T-helper 2 cell (primary cell): ENCODE results near the gene CLDN4.
"Not testable (repeated sequence)": the region's sequence is repeated elsewhere in the genome, so short reads cannot be mapped to it uniquely, and the experiment has no call there.

Experiments
- DNase-seq, 5 experiments: peaks; one replicate each; pipeline versions ENCODE4 v3.0.0 to v3.0.0-alpha.2; 2012 to 2022

The CLDN4 gene

DNA sequence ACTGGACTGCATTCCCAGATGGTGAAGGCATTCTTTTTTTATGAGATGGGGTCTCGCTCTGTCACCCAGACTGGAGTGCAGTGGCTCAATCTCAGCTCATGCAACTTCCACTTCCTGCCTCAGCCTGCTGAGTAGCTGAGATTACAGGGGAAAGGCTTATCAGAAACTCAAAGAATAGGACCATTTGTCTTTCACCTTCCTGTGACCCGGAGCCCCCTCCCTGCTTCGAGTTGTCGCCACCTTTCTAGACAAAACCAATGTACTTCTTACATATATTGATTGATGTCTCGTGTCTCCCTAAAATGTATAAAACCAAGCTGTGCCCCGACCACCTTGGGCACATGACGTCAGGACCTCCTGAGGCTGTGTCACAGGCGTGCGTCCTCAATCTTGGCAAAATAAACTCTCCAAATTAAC, 13.3 kb downstream of the CLDN4 start:
- no peak for DNase-seq

- no peak for DNase-seq
Measured at GRCh38 chr7:73844848-73845460, 14.2 kb downstream of the CLDN4 start.

- DNase-seq: not testable (repeated sequence)
Measured at GRCh38 chr7:73845701-73846195, 15.0 kb downstream of the CLDN4 start.

DNA sequence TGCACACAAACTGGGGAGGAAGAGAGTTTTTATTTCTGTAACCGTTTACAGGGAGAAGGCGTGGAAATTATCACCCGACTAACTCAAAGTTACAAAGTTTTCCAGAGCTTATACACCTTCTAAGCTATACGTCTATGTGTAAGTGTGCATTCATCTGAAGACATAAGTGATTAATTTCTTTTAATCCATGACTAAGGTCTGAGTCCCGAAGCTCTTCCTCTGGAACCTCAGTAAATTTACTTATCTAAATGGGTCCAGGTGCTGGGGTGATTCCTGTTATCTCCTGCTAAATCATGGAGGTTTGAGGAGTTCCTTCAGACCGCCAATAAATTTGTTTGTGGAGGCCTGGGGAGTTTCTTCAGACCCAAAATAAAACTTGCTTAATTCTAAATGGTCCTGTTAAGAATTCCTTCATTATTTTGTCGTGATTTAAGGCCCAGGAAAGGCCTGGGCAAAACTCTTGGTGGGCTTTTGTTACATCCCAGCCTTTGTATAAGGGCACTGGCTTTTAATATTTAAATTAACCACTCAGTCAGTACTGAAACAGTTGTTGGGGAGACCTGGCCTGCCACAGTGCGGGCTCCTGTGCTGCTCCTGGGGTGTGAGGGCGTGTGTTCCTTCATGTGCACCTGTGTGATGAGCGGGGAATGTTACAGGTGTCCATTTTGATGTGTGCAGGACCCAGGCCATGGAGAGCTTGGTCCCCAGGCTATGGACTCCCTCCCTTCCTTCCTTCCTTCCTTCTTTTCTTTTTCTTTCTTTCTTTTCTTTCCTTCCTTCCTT, 17.3 kb downstream of the CLDN4 start:
- no peak for DNase-seq

DNA sequence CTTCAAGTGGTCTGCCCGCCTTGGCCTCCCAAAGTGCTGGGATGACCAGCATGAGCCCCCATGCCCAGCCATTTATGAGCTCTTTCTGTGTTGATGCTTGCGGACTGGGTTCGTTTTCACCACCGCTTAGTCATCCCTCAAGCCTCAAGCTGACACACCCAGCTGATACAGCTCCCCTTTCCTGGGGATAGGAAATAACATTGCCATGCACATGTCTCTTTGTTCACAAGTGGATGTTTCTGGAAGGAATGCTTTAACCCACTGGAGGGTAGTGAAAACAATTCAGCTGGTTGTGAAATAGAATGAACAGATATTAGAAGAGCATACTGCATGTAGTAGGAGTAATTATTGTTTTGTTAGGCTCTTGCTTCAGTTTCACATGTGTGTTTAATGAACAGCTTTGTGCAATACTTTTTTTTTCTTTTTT, 20.0 kb downstream of the CLDN4 start:
- DNase-seq: peak in 1 of 5 experiments; percentile 52

DNA sequence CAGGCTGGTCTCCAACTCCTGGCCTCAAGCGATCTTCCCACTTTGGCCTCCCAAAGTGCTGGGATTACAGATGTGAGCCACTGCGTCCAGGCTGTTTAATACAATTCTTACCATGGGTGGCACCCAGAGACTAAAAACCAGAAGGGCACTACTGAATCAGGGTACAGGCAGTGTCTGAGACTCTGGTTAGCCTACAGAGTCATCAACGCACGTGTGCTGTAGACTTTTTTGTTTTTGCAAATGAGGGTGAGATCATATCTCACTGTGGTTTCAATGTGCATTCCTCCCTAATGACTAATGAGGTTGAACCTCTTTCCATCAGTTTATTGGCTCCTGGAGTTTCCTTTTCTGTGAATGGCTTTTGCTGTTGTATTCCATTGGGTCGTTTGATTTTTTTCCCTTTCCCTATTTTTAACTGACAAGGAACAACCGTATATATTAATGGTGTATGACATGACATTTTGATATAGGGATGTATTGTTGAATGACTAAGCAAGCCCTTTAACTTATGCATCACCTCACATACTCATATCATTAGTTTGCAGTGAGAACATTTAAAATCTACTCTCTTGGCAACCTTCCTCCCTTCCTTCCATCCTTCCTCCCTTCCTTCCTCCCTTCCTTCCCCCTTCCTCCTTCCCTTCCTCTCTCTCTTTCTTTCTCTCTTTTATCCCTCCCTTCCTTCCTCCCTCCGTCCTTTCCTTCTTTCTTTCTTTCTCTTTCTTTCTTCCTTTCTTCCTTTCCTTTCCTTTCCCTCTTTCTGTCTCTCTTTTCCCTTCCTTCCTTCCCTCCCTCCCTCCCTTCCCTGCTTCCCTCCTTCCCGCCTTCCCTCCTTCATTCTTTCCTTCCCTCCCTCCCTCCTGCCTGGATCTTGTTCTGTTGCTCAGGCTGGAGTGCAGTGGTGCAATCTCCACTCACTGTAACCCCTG, 20.9 kb downstream of the CLDN4 start:
- peak in 1 of 5 experiments; percentile 92 for DNase-seq

DNA sequence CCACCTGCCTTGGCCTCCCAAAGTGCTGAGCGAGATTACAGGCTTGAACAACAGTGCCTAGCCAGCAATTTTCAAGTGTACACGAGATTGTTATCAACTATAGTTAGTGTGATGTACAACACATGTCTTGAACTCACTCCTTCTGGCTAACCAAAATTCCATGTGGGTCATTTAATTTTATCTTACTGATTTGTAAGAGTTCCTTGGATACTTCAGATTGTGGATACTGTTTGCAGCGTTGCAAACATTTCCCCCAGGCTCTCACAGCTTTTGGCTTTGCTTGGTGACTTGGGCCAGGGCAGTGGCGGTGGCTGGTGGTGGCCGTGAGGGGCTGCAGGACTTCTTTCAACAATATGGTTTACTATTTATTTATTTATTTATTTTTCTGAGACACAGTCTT, 21.7 kb downstream of the CLDN4 start:
- DNase-seq: no peak

GRCh38 chr7:73856941-73857340, 26.1 kb downstream of the CLDN4 start:
- no peak for DNase-seq

DNA sequence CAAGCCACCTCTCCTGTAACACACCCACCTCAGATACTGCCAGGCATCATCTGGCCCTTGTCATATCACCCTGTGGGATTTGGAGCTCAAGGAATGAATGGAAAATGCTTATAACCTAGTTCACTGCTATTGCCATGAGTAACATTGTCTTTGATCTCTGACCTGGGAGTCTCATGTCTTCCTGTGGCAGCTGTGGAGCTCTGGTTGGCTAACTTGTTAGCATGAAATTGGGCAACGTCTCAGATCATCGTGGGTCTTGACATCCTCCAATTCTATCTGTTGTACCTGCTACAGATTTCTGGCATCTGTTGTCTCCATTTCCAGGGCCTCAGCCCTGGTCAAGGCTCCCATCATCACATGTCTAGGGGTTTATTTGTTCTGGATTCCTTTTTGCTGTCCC, 28.0 kb downstream of the CLDN4 start:
- no peak for DNase-seq

GRCh38 chr7:73860859-73861258, 30.1 kb downstream of the CLDN4 start, which contains the start of gene TMEM270:
TMEM270 (plus strand) TSS chr7:73861159; CDS start chr7:73861195, 36 bp downstream.
- DNase-seq: no peak

GRCh38 chr7:73861305-73861704, 30.5 kb downstream of the CLDN4 start:
- DNase-seq: no peak

- DNase-seq: no peak
Measured at GRCh38 chr7:73864981-73865711, 34.4 kb downstream of the CLDN4 start.

- no peak for DNase-seq
Measured at GRCh38 chr7:73865738-73866445, 35.1 kb downstream of the CLDN4 start.

- DNase-seq: no peak
Measured at GRCh38 chr7:73866446-73866767, 35.6 kb downstream of the CLDN4 start.

DNA sequence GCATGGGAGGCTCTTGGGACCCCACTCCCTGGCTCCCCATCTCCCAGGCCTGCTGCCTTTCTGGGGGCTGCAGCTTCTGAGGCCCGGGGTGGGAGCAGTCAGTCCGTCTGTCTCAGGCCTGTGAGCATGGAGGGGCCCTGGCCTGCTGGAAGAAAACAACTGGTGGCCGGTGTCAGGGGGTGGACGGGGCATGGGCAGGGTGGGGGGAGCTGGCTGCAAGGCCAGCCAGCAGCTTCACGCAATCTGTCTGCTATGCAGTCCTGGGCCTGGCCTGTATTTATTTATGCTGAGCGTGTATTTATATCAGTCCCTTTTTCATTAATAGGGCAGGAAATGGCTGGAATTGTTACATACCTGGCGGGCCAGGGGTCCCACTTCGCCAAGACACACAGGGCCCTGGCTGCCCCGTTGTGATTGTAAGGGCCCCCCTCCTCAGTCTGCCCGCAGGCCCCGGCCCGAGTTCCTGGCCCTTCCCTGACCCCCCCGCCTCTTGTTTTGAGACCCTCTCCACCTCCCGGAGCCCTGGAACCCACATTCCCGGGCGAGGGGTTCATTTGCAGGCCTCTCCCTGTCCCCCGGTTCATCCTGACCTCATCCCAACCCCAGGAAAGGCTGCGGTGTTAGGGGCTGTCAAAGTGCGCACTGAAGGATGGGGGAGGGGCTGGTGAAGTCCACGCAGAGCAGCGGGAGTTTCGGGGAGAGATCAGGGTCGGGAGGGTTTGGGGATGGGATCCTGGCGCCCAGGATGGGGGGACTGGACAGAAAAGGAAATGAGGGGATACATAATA, 38.4 kb downstream of the CLDN4 start:
- no peak for DNase-seq

DNA sequence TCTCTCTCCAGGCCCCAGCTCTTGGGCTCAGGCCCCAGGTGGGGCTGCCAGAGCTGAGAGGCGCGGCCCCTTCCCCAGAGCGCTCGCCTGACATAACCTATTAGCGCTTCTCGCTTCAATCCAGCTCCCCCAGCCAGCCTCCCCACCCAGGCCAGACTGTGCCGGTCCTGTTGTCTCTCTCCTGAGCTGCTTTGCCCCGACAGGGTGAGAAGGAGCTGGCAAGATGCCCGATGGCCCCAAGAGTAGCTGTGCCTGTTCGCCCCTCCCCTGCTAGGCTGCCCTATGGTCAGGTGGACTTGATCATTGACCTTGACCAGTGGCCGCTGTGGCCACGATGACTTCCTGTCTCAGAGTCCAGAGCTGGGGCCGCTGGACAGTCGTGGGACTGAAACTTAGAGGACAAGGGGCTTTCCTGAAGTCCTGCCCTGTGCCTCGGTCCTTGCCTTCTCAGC, 39.3 kb downstream of the CLDN4 start:
- DNase-seq: no peak

DNA sequence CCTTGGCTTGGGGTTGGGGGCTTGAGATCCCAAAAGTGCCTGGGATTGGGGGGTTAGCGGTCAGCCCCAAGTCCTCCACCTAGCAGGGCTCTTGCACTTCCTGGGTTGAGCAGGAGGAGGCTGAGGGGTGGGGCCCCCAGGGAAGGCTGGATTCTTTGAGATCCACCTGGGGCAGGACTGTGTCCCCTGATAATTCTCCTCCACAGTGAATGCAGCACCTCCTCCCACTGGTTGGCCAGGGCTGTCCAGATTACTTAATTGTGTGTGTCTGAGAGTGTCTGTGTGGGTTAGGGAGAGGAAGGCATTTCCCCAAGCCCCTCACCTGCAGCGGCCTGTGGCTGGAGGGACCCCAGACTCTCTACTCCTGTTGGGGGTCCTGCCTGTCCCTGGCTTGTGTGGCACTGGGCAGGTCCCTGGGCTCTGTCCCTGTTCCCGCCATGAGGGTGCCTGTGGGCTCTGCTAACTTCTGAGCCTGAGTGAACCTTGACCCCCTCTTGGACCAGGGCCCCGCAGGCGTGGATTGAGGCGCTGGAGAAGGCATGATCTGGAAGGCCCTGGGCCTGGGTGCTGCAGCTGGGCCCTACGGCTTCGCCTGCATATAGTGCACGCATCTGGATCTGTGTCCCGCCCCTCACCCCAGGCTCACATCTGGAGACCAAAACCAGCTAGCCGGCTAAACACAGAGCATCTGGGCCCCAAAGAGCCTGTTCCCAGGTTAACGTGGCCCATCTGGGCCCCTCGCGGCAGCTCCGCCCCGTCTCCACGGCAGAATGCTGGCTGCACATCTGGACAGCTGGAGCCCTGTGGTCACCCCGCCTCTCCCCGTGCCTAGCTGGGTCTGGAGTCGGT, 40.6 kb downstream of the CLDN4 start:
- DNase-seq: no peak

DNA sequence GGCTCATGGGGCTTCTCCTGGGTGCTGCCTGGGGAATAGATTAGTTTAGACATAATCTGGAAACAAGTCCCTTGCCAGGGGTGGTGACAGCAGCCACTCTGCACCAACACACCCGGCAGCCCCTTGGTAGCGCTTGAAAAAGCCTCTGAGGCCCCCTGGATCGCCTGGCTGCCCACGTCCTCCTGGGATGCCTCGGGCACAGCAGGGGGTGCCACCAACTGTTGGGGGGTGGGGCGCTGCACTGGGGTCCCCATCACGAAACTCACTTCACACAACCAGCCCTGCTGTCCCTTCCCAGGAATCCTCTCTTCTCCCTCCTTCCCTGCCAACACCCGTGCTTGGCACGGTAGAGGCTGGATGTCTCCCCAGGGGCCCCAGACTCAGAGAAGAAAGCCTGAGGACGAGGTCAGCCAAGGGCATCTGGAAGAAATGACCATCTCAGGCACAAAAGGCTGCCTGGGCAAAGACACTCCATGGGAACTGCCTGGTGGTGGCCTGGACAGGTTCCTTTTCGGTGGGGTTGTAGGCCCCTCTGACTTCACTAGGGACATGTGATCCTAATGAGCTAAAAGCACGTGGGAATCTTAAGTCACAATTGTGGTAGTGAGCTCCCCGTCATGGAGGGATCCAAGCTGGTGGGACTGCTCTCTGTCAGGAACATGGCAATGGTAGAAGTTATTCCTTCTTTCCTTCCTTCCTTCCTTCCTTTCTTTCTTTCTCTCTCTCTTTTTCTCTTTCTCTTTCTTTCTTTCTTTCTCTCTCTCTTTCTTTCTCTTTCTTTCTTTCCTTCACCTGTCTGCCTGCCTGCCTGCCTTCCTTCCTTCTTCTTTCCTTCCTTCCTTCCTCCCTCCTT, 41.5 kb downstream of the CLDN4 start:
- no peak for DNase-seq

DNA sequence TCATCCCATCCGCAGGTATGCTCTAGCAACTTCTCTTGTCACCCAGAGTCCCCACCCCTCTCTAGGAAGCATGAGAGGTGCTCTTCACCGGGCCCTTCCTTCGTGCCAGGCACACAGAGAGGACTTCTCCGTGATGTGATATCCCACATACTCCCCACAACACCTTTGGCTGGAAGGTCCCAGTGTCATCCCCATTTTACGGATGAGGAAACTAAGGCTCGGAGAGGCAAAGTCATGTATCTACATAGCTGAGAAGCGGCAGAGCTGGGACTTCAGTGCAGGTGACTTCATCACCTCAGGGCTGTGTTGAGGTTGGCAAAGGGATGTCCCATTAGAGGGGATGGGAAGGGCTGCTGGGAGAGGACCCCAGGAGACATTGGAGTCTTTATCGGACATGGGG, 45.6 kb downstream of the CLDN4 start:
- no peak for DNase-seq
